Globus pallidus (tissue), 1 donor: Measurements from ENCODE around the gene MT1X.

ENCODE experiments used
- DNase-seq: peaks from one replicate; pipeline ENCODE4 v3.0.0-alpha.2; 2015; ENCODE audit warnings: low spot score

Gene MT1X

DNA sequence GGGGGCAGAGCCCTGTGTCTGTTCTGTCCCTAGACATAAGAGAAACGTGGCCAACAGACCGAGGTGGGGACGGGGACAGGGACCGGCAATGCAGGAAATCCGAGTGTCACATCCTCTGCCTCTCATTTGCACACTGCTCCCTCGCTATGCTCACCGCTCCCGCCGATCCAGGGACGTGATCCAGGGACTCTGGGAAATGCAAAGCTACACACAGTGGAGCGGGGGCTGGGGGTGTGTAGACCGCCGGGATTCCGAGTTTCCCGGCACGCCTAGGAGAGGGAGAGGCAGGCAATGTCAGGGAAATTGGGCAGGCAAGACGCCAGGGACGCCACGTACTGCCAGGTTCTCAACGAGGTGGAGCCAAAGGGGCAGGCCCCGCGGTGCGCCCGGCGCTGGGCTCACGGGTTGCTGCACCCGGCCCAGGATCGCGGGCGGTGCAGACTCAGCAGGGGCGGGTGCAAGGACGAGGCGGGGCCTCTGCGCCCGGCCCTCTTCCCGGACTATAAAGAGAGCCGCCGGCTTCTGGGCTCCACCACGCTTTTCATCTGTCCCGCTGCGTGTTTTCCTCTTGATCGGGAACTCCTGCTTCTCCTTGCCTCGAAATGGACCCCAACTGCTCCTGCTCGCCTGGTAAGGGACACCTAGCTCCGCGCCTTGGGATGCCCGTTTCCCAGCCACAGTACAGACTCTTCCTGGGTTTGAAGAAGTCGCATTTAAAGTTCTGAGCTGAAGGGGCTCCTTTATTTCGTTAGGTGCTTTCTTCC is at the start of gene MT1X:
Gene MT1X, plus strand, starts transcription at position 532 of the 764 bp plus-strand sequence. Its CDS starts 71 bp downstream, at position 603.
- peak; percentile 86 for DNase-seq

DNA sequence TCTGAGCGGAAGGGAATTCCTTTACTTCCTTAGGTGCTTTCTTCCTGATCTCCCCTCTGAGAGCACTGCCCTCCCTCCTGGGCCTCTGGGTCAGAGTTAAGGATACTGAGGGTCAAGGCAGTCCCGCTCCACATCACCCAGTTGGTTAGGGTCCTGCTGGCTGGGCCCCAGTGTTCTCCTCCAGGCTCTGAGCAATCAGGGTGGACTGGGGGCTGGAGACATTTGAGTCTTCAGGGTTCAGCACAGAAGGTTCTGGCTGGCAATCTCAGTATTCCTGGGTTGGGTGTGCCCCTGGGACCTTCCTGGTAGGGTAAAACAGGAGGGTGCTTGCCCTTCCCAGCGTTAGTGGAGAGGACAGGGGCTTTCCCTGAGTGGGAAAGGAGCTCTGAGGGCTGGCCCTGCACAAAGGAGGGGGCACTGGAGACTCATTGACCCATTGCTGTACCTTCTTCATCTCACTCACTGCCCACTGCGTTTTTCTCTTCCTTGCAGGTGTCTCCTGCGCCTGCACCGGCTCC is 49.4 kb upstream of the MT1X start:
- DNase-seq = no peak

DNA sequence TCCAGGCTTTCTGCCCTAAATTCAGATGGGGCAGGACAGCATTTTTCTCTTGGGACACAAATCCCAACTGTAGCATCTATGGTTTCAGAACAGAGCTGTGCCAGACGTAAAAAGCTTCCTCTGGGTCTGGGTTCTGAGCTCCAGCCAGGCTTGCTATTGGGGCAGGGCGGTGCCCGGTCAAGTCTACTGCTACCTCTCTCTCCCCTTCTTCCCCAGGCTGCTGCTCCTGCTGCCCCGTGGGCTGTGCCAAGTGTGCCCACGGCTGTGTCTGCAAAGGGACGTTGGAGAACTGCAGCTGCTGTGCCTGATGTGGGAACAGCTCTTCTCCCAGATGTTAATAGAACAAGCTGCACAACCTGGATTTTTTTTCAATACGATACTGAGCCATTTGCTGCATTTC is 48.7 kb upstream of the MT1X start:
- no peak for DNase-seq

DNA sequence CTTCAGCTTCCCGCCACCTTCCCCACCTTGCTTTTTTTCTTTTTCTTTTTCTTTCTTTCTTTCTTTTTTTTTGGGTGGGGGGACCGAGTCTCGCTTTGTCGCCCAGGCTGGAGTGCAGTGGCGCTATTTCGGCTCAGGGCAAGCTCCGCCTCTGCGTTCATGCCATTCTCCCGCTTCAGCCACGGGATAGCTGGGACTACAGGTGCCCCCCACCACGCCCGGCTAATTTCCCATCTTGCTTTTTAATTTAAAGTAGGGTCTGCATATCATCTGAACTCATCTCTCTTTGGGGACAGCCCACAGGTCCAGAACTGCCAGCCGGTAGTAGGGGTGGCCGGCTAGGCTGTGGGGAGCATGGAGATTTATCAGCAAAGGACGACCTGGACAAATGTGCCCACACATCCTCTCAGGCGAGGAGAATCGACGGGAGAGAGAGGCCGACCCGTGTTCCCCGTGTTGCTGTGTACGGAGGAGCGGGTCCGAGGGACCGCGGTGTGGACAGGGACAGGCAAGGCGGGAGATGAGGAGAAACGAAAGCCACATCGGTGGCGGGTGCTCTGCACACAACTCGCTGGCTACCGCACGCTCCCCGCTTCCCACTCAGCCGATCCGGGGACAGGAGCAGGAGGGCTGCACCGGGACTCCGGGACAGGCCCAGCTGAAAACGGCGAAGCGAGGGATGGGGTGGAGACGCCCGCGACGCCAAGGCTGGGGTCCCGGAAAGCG is 47.4 kb upstream of the MT1X start:
- DNase-seq = no peak

DNA sequence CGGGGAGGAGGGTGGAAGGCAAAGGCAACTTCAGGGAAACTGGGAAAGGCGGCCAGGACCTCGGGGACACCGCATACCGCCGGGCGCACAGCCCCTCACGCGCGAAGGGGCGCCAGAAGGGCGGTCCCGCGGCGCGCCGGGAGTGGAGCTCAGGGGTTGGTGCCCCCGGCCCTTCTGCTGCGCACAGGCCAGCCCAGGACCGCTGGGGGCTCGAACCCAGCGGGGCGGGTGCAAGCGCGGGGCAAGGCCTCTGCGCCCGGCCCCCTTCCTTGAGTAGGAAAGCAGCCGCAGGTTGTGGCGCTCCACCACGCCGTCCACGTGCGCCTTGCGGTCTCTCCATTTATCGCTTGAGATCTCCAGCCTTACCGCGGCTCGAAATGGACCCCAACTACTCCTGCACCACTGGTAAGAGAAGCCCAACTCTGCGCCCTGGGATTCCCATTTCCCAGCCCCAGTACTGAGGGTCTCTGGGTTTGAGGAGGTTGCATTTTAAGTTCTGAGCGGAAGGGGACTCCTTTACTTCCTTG is 46.8 kb upstream of the MT1X start:
- no peak for DNase-seq

DNA sequence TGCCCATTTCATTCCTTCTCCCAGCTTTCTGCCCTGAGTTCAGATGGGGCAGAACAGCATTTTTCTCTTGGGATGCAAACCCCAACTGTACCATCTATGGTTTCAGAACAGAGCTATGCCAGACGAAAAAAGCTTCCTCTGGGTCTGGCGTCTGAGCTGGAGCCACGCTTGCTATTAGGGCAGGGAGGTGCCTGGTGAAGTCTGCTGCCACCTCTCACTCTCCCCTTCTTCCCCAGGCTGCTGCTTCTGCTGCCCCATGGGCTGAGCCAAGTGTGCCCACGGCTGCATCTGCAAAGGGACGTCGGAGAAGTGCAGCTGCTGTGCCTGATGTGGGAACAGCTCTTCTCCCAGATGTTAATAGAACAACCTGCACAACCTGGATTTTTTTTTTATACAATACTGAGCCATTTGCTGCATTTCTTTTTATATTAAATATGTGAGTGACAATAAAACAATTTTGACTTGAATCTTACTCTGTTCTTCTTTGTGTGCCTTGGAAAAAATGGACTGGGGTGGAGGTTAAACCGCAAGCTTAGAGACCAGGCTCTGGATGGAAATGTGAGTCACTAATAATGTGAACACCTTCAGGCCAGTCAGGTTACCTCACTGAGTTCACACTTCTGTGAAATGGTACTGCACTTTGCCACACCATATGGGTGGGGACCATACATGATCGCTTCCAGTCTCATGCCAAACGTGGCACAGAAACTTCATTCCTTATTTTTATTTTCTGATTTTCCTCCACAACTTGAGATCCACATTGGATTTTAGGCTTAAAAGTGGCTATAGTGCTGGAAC is 45.5 kb upstream of the MT1X start:
- no peak for DNase-seq

DNA sequence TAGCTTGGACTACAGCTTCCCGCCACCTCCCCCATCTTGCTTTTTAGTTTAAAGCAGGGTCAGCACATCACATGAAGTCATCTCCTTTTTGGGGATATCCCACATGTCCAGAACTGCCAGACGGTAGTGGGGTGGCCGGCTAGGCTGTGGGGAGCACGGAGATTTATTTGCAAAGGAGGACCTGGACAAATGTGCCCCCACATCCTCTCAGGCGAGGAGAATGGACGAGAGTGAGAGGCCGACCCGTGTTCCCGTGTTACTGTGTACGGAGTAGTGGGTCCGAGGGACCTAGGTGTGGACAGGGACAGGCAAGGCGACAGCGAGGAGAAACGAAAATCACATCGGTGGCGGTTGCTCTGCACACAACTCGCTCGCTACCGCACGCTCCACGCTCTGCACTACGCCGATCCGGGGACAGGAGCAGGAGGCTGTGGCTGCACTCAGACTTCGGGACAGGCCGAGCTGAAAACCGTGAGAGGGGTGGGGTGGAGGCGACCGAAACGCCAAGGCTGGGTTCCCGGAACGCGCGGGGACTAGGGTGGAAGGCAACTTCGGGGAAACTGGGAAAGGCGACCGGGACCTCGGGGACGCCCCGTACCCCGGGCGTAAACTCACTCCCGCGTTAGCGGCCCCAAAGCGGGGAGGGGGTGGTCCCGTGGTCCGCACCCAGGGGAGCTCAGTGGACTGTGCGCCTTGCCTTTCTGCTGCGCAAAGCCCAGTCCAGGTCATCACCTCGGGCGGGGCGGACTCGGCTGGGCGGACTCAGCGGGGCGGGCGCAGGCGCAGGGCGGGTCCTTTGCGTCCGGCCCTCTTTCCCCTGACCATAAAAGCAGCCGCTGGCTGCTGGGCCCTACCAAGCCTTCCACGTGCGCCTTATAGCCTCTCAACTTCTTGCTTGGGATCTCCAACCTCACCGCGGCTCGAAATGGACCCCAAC is 44.2 kb upstream of the MT1X start, which contains the start of gene MT1A:
Gene MT1A, plus strand, starts transcription at position 853 of the 937 bp plus-strand sequence. Its CDS starts 73 bp downstream, at position 926.
- DNase-seq = no peak

DNA sequence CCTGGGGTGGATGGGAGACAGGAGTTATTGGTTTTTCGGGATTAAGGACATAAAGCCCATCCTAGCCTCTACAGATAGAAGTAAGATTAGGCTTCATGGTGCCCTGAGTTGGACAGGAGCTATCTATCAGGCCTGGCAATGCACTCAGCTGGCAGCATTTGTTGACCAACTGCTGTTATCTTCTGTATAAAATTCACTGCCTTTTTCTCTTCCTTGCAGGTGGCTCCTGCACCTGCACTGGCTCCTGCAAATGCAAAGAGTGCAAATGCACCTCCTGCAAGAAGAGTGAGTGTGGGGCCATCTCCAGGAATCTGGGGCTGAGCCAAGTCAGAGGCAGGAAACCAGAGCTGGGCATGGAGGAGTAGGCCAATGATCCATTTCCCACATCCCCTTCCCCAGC is 43.2 kb upstream of the MT1X start:
- DNase-seq = no peak

DNA sequence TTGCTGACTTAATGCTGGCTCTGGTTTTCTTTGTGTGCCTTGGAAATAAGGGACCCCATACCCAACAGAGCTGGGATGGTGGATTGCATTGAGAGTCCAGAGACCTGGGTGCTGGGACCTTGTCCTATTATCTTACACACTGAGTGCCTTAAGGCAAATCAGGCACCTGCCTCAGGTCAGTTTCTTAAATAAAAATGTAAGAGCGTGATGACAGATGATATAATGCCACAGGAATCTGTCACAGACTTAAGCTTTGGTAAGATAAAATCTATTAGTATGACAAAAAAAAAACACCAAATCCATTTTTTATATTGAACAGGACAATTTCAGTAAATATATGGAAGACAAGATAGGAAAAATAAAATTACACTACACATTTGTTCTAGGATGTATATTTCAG is 42.2 kb upstream of the MT1X start:
- DNase-seq = no peak

DNA sequence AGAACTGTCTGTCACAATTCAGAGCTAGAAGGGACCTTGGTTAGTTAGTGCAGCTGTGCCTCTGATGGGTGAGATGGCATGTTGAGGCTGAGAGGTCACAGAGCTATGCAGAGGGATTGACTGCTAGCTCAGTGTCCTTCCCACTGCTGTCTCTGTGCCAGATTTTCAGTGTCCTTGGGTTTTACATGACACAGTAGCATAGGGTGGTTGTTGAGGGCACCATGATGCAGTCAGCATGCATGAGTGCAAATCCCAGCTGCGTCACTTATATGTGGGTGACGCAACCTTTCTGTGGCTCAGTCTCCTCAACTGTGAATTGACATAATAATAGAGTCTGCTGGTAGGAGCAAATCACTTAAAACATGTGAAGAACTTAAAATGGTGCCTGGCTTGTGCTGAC is 41.1 kb upstream of the MT1X start:
- no peak for DNase-seq

DNA sequence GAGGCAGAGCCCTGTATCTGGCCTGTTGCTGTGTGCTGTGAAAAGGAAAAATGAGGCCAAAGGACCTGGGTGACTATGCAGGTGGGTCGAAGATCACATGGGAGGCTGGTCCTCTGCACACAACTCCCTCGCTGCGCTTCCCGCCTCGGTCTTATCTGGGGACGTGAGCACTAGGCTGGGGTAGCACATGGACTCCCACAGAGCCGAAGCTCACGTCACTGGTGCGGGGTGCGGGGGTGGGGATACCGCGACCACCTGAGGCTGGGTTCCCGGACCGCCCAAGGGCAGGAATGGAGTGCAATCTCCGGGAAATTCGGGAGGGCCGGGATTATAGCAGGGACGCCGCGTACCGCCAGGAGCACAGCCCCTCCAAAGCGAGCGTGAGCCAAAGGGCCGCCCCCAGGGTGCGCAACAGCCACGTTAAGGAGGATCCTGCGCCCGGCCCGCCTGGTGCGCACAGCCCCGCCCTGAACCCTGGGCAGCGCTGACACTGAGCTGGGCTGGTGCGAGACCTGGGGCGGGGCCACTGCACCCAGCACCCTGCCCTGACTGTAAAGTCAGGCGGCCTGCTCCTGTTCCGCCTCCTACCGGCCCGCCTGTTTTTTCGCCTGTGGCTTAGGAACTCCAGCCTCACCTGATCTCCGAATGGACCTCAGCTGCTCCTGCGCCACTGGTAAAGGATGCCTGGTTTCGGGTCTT is 39.0 kb upstream of the MT1X start:
- DNase-seq = no peak

DNA sequence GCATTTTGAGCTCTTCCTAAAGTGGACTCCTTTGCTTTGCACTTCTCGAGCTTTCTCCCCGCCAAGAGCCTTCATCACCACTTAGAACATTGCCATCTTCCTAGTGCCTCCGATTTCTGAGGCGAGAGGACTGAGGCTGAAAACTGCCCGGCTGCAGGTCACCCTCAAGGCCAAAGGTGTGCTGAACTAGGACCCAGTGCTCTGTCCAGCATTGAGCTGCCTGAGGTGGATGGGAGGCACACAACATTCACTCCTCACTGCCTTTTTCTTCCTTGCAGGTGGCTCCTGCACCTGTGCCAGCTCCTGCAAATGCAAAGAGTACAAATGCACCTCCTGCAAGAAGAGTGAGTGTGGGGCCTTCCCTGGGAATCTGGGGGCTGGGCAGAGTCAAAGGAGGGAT is 38.4 kb upstream of the MT1X start:
- no peak for DNase-seq

DNA sequence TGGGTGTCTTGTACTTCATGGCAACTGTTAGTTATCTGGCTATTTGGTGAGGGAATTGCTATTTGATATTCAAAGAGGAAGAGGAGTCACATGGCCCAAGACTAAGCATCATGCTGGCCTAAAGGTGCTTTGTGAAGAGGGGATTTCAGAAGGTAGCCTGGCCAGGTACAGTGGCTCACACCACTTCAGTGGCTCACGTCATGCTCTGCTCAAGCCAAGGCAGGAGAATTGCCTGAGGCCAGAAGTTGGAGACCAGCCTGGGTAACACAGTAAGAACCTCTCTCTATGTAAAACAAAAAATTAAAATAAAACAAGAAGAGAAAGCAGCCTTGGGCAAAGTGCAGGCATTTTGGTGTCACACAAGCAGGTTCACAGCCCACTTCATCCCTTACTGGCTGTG is 37.0 kb upstream of the MT1X start:
- no peak for DNase-seq

DNA sequence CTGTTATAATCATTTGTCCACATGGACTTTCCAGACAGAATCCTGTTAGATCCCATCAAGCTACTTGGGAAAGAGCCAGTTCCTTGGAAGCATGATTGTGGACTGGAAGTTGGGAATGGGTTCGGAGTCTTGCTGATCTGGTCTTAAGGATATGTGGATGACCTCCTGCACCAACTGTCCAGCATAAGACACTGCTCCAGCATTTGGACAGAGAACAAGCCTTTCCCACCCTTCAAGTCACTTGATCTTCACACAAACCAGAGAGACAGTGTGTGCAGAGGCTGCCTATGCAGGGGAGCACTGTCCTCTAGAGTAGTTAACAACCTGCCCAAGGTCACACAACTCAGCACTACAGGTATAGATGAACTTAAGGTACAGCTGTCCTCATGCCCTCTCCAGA is 36.4 kb upstream of the MT1X start:
- no peak for DNase-seq

DNA sequence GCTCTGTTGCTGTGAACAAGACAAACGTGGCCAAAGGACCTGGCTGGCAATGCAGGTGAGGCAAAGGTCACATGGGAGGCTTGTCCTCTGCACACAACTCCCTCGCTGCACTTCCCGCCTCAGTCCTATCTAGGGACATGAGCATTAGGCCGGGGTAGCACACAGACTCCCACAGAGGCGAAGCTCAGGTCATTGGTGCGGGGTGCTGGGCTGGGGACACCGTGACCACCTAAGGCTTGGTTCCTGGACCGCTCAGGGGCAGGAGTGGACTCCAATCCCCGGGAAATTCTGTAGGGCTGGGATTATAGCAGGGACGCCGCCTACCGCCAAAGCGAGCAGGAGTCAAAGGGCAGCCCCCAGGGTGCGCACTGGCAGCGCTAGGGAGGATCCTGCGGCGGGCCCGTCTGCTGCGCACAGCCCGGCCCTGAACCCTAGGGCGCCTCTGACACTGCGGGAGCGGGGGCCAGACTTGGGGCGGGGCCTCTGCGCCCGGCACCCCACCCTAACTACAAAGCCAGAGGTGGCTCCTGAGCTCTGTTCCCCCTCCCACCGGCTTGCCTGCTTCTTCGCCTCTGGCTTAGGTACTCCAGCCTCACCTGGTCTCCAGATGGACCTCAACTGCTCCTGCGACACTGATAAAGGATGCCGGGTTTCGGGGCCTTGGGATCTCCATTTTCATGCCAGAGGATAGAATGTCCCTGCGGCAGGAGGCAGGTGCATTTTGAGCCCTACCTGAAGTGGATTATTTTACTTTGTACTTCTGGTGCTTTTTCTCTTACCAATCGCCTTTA is 34.4 kb upstream of the MT1X start:
- no peak for DNase-seq

DNA sequence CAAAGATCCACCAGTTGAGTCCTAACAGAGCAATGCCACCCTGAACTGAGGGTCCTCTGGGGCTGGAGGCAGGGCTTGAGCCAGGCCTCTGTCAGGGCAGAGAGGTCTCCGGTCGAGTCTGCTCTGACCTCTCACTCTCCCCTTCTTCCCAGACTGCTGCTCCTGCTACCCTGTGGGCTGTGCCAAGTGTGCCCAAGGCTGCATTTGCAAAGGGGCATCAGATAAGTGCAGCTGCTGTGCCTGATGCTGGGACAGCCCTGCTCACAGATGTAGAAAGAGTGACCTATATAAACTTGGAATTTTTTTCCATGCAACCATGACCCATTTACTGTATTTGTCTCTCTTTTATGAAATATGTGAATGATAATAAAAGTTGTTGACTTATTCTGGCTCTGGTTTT is 33.0 kb upstream of the MT1X start:
- no peak for DNase-seq

DNA sequence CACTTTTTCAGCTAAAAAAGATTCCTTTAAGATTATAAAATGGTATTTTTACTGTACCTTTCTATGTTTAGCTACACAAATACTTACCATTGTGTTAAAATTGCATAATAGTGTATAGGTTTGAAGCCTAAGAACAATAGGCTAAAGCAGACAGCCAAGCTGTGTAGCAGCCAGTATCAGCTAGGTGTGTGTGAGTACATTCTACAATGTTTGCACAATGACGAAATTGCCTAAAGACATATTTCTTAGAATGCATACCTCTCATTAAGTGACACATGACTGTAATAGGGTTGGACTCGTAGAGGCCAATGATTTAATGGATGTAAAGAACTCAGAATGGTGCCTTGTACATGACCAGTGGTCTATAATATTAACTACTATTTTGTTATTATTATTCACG is 32.5 kb upstream of the MT1X start:
- DNase-seq = no peak

DNA sequence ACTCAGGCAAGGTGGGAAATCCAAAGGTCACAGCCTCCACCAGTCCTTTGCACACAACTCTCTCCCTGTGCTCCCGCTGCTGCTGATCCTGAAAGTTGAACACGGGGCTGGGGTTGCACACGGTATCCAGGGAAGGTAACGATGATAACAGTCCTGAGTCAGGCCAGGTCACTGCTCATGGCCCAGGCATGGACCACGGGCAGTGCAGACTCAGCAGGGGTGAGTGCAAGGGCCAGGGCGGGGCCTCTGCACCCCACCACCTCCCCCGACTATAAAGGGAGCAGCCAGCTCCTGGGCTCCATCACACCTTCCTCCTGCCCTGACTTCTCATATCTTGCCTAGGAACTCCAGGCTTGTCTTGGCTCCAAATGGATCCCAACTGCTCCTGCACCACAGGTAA is 30.7 kb upstream of the MT1X start, which contains the start of gene MT1B:
Gene MT1B, plus strand, starts transcription at position 301 of the 400 bp plus-strand sequence. Its CDS starts 68 bp downstream, at position 369.
- no peak for DNase-seq

DNA sequence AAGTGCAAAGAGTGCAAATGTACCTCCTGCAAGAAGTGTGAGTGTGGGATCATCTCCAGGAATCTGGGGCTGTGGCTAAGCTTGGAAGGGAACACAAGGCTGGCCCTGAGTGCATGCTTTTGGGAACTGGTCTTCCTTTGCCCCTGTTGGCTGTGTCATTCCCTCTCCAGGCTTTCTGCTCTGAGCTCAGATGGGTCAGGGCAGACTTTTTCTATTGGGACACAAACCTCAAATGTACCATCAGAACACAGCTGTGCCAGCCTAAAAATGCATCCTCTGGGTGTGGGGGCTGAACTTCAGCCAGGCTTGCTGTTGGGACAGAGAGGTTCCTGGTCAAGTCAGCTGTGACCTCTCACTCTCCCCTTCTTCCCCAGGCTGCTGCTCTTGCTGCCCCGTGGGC is 29.7 kb upstream of the MT1X start:
- DNase-seq = no peak

DNA sequence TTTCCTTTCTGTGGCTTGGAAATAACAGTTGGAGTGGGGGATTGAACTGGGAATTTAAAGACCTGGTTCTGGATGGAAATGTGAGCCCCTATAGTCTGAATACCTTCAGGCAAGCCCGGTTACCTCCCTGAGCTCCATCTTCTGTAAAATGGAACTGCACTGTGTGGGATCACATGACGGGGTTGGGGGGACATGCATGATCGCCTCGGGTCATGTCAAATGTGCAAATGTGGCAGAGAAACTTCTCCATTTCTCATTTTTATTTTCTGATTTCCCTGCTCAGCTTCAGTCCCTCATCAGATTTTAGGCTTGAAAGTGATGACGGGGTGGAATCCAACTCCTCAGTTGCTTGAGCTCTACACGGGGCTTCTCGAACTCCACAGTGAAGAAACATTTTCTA is 29.1 kb upstream of the MT1X start:
- no peak for DNase-seq
